A673 (cell line): ENCODE data around the gene KLC4. TPM values are rescaled to one million over a fixed set of nuclear protein-coding genes. Genes with fewer than 3 reads are reported as not detected.

ENCODE experiments used
- BruUV-seq: library from RNA; stranded (reverse); fragments of 400-500 nt; replicated peaks from 2 replicates; lab custom pipeline; 2021; lab: Mats Ljungman, UMichigan
- CTCF ChIA-PET: fragments of 300-600 bp; sonication (Branson Sonifier 250); formaldehyde crosslinking; loops from one replicate; lab custom pipeline; 2022; ENCODE audit warnings: antibody characterized with exemption; lab: Charles Lee
- POLR2A ChIA-PET: fragments of 300-600 bp; sonication (Branson Sonifier 250); formaldehyde crosslinking; loops from one replicate; lab custom pipeline; 2022; ENCODE audit warnings: antibody characterized with exemption; ENCODE audit not compliant: low non-redundant PET; lab: Charles Lee
- DNase-seq: peaks from one replicate; pipeline ENCODE4 v3.0.0-alpha.2; 2015; ENCODE audit warnings: low spot score
- H3K27ac ChIP-seq: fragments of 200-600 bp; sonication (generic); 2 replicates; pipeline ENCODE4 v1.5.1; 2016; ENCODE audit warnings: mixed run types, low read depth, mild to moderate bottlenecking, mixed read lengths, antibody characterized with exemption, low read length; ENCODE audit not compliant: poor library complexity, severe bottlenecking
- H3K27me3 ChIP-seq: fragments of 200-600 bp; sonication (generic); replicated peaks from 2 replicates; pipeline ENCODE4 v1.6.1; 2017; ENCODE audit warnings: mixed run types, low read depth, mild to moderate bottlenecking, mixed read lengths, antibody characterized with exemption, low read length; ENCODE audit not compliant: insufficient read depth, poor library complexity
- H3K36me3 ChIP-seq: fragments of 200-600 bp; sonication (generic); 2 replicates; pipeline ENCODE4 v1.6.1; 2016; ENCODE audit warnings: mixed run types, mild to moderate bottlenecking, mixed read lengths, antibody characterized with exemption, low read length; ENCODE audit not compliant: insufficient read depth, poor library complexity, severe bottlenecking
- H3K4me1 ChIP-seq: fragments of 200-600 bp; sonication (generic); 2 replicates; pipeline ENCODE4 v1.6.1; 2017; ENCODE audit warnings: mixed run types, mild to moderate bottlenecking, mixed read lengths, antibody characterized with exemption, low read length; ENCODE audit not compliant: insufficient read depth, poor library complexity, severe bottlenecking
- H3K4me3 ChIP-seq: fragments of 200-600 bp; sonication (generic); 2 replicates; pipeline ENCODE4 v1.5.1; 2016; ENCODE audit warnings: low read depth, mixed run types, mild to moderate bottlenecking, mixed read lengths, low read length; ENCODE audit not compliant: poor library complexity, severe bottlenecking
- H3K9me3 ChIP-seq: fragments of 200-600 bp; sonication (generic); 2 replicates; pipeline ENCODE4 v1.6.1; 2016; ENCODE audit warnings: mixed run types, low read depth, mild to moderate bottlenecking, mixed read lengths, antibody characterized with exemption, low read length; ENCODE audit not compliant: poor library complexity, severe bottlenecking
- EZH2 ChIP-seq: fragments of 200-600 bp; sonication (generic); IDR thresholded peaks from 2 replicates; pipeline ENCODE4 v1.6.1; 2017; ENCODE audit warnings: borderline replicate concordance, low read depth, mild to moderate bottlenecking, mixed read lengths, antibody characterized with exemption, low read length; ENCODE audit not compliant: poor library complexity, severe bottlenecking
- intact Hi-C: fragments of 100-400 bp; cut with micrococcal nuclease; formaldehyde crosslinking; loops from one replicate; pipeline ENCODE4 v1.10.0; 2022; ENCODE audit not compliant: unreplicated experiment
- total RNA-seq: library from RNA; stranded (reverse); gene quantifications from 2 replicates; pipeline ENCODE4 v1.2.3, GENCODE V29; 2021
- TF ChIP-seq, protein P1 (sequence below): fragments of 300-800, 200-600 bp; sonication (generic); conservative IDR thresholded peaks from 2 replicates; pipeline ENCODE4 v1.5.1; 2017; ENCODE audit warnings: low read depth, mild to moderate bottlenecking, antibody characterized with exemption, low read length, moderate library complexity, mixed read lengths

Gene KLC4
- total RNA-seq, 1 experiment from 2014 or later: 21.3 TPM

GRCh38 chr6:43089874-43090558 is 30.6 kb downstream of the KLC4 start:
- POLR2A ChIA-PET: interaction anchor here (0.6 kb wide), 1 partner anchor 11 kb away, joined by 4 read pairs; no protein-coding TSS in a partner anchor
- Histone ChIP-seq H3K9me3 (no peaks in the 10 kb centered on the region), H3K4me1 (peaks cover 35% of the 10 kb centered on the region), H3K27me3 (no peaks in the 10 kb centered on the region), H3K27ac (peak overlapping the region; percentile 55), H3K36me3 (no peaks in the 10 kb centered on the region), H3K4me3 (no peak overlapping the region)
- CTCF ChIA-PET: interaction anchor here (0.6 kb wide), 1 partner anchor 54 kb away, joined by 3 read pairs; no protein-coding TSS in a partner anchor
- no TSS peak for BruUV-seq
- TF ChIP-seq, protein P1, sequence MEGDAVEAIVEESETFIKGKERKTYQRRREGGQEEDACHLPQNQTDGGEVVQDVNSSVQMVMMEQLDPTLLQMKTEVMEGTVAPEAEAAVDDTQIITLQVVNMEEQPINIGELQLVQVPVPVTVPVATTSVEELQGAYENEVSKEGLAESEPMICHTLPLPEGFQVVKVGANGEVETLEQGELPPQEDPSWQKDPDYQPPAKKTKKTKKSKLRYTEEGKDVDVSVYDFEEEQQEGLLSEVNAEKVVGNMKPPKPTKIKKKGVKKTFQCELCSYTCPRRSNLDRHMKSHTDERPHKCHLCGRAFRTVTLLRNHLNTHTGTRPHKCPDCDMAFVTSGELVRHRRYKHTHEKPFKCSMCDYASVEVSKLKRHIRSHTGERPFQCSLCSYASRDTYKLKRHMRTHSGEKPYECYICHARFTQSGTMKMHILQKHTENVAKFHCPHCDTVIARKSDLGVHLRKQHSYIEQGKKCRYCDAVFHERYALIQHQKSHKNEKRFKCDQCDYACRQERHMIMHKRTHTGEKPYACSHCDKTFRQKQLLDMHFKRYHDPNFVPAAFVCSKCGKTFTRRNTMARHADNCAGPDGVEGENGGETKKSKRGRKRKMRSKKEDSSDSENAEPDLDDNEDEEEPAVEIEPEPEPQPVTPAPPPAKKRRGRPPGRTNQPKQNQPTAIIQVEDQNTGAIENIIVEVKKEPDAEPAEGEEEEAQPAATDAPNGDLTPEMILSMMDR: no peak
- no peak for TF ChIP-seq EZH2
- intact Hi-C loops: no loop called here
- DNase-seq: no peak

DNA sequence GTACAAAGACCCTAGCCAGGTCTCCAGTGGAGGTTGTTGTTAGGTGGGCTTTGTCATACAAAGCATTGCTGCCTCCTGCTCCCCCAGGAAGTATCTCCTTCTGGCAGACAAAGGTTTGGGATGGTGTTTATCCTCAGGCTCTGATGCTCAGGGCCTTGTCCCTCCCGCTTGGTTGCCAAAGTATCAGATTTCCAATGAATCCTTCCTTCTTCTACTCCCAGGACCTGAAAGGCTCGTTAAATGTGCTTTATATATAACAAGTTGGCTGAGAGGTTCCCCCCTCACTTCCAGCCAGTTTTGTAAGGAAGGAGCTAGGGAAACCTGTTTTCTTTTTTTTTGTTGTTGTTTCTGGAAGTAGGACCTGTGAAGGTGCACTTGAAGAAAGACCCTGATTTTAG is 31.1 kb downstream of the KLC4 start:
- Histone ChIP-seq H3K4me1 (peaks cover 33% of the 10 kb centered on the region), H3K27me3 (no peaks in the 10 kb centered on the region), H3K9me3 (no peaks in the 10 kb centered on the region), H3K4me3 (no peak overlapping the region), H3K36me3 (no peaks in the 10 kb centered on the region), H3K27ac (peak overlapping the region; percentile 36)
- DNase-seq: peak; percentile 22
- ChIA-PET POLR2A (no interaction called here), CTCF (interaction anchor here (0.6 kb wide), 1 partner anchor 53 kb away, joined by 3 read pairs; no protein-coding TSS in a partner anchor)
- no TSS peak for BruUV-seq
- intact Hi-C loops: no loop called here
- TF ChIP-seq EZH2: no peak
- TF ChIP-seq, protein P1: no peak

GRCh38 chr6:43091020-43091419 is 31.6 kb downstream of the KLC4 start:
- POLR2A ChIA-PET: no interaction called here
- Histone ChIP-seq H3K27ac (peak overlapping the region; percentile 36), H3K36me3 (no peaks in the 10 kb centered on the region), H3K27me3 (no peaks in the 10 kb centered on the region), H3K9me3 (no peaks in the 10 kb centered on the region), H3K4me1 (peaks cover 30% of the 10 kb centered on the region), H3K4me3 (no peak overlapping the region)
- BruUV-seq: no TSS peak
- CTCF ChIA-PET: no interaction called here
- intact Hi-C loops: no loop called here
- TF ChIP-seq, protein P1: no peak
- TF ChIP-seq EZH2: no peak
- DNase-seq: no peak
